ENCODE data around the gene SLC10A3. TPM values are rescaled to one million over a fixed set of nuclear protein-coding genes. Genes with fewer than 3 reads are reported as not detected.

Gene SLC10A3
- total RNA-seq, 1 donor from 2014 or later, result 13.9 TPM

GRCh38 chrX:154486396-154487207 is 3.8 kb downstream of the SLC10A3 start, which contains the start of gene UBL4A:
Gene UBL4A (minus strand): TSS chrX:154486615. CDS start chrX:154486584, 31 bp downstream.
- Mint-ChIP-seq H3K36me3 (ENCODE audit: low read depth, unreplicated experiment) (peaks cover 4% of the 10 kb centered on the region), H3K27ac (ENCODE audit: unreplicated experiment) (no peak within 1 kb of the TSS), H3K27me3 (ENCODE audit: unreplicated experiment) (peaks cover 2% of the 10 kb centered on the region), H3K9me3 (ENCODE audit: unreplicated experiment) (no peaks in the 10 kb centered on the region), H3K4me1 (ENCODE audit: unreplicated experiment) (peaks cover 7% of the 10 kb centered on the region), H3K4me3 (ENCODE audit: unreplicated experiment) (peak within 1 kb of the TSS; percentile 71)
- TF ChIP-seq, protein P1, sequence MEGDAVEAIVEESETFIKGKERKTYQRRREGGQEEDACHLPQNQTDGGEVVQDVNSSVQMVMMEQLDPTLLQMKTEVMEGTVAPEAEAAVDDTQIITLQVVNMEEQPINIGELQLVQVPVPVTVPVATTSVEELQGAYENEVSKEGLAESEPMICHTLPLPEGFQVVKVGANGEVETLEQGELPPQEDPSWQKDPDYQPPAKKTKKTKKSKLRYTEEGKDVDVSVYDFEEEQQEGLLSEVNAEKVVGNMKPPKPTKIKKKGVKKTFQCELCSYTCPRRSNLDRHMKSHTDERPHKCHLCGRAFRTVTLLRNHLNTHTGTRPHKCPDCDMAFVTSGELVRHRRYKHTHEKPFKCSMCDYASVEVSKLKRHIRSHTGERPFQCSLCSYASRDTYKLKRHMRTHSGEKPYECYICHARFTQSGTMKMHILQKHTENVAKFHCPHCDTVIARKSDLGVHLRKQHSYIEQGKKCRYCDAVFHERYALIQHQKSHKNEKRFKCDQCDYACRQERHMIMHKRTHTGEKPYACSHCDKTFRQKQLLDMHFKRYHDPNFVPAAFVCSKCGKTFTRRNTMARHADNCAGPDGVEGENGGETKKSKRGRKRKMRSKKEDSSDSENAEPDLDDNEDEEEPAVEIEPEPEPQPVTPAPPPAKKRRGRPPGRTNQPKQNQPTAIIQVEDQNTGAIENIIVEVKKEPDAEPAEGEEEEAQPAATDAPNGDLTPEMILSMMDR (IDR thresholded peaks at IDR 0.05; ENCODE audit: unreplicated experiment), result no peak
- DNase-seq (ENCODE audit: low spot score), result peak; percentile 10

DNA sequence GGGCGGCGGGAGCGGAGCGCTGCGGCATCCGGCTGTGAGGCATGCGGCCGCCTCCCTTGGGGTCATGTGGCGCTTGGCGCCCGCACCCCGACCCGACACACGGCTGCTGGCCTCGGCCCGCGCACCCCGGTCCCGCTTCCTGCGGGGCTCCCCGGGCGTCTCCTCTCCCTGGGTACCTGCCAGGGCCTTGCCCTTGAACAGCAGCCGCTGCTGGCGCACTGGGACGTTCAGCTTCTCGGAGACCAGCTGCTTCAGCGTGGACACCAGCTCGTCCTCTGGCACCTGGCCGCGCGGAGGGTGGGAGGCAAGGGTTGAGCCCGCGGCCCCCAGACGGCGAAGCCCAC is 4.4 kb downstream of the SLC10A3 start:
- peaks cover 4% of the 10 kb centered on the region for H3K36me3 Mint-ChIP-seq (ENCODE audit: low read depth, unreplicated experiment)
- H3K9me3 Mint-ChIP-seq (ENCODE audit: unreplicated experiment), result no peaks in the 10 kb centered on the region
- DNase-seq (ENCODE audit: low spot score), result no peak
- TF ChIP-seq, protein P1 (IDR thresholded peaks at IDR 0.05; ENCODE audit: unreplicated experiment), result no peak
- H3K27me3 Mint-ChIP-seq (ENCODE audit: unreplicated experiment), result peaks cover 2% of the 10 kb centered on the region
- H3K27ac Mint-ChIP-seq (ENCODE audit: unreplicated experiment), result no peak overlapping the region
- peaks cover 7% of the 10 kb centered on the region for H3K4me1 Mint-ChIP-seq (ENCODE audit: unreplicated experiment)
- H3K4me3 Mint-ChIP-seq (ENCODE audit: unreplicated experiment), result no peak overlapping the region

DNA sequence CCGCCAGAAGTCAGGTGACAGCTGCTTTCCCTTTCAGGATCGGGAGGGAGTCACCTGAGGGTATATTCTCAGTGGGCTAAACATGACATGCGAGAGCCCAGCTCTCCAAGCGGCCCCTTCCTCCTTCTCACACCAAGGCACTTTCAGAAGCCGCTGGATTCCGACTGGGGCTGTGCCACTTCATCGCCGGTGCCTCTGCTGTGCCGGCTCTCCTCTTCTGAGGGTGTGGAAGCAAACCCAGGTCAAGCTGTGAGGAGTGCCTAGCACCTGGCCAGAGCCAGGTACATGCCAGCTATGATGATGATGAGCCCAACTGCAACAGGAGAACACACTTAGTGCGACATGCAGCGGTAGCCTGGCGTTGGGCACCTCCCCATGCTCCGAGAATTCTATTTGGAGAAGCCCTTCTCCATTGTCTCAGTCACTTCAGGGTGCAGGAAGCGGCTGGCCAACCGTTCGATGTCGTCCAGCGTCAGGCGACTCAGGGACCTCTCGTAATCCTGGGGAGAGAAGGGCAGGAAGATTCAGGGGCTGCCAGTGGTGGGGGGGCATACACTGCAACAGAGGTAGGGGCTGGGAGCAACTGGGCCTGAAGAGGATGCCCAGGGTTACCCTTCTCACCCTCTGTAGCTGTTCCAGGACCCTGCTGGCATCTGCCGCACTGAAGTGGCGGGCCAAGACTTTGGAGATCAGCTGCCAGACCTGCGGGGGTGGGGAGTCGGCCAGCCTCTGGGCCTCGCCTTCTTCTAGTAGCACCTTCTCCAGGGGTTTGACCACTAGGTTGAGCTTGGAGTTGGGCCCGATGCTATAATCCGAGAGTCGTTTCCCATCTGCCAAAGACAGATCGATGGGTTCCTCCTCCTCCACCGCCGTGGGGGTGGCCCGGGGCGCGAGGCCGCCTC is 5.0 kb downstream of the SLC10A3 start:
- Mint-ChIP-seq H3K4me3 (ENCODE audit: unreplicated experiment) (peak overlapping the region; percentile 67), H3K27me3 (ENCODE audit: unreplicated experiment) (peaks cover 2% of the 10 kb centered on the region), H3K4me1 (ENCODE audit: unreplicated experiment) (peaks cover 7% of the 10 kb centered on the region), H3K9me3 (ENCODE audit: unreplicated experiment) (no peaks in the 10 kb centered on the region), H3K36me3 (ENCODE audit: low read depth, unreplicated experiment) (peaks cover 4% of the 10 kb centered on the region), H3K27ac (ENCODE audit: unreplicated experiment) (no peak overlapping the region)
- TF ChIP-seq, protein P1 (IDR thresholded peaks at IDR 0.05; ENCODE audit: unreplicated experiment), result no peak
- DNase-seq (ENCODE audit: low spot score), result no peak

- H3K9me3 Mint-ChIP-seq (ENCODE audit: unreplicated experiment), result no peaks in the 10 kb centered on the region
- peaks cover 2% of the 10 kb centered on the region for H3K27me3 Mint-ChIP-seq (ENCODE audit: unreplicated experiment)
- H3K4me3 Mint-ChIP-seq (ENCODE audit: unreplicated experiment), result no peak overlapping the region
- TF ChIP-seq, protein P1 (IDR thresholded peaks at IDR 0.05; ENCODE audit: unreplicated experiment), result no peak
- peaks cover 5% of the 10 kb centered on the region for H3K4me1 Mint-ChIP-seq (ENCODE audit: unreplicated experiment)
- no peak for DNase-seq (ENCODE audit: low spot score)
- peaks cover 4% of the 10 kb centered on the region for H3K36me3 Mint-ChIP-seq (ENCODE audit: low read depth, unreplicated experiment)
- no peak overlapping the region for H3K27ac Mint-ChIP-seq (ENCODE audit: unreplicated experiment)
Observed at GRCh38 chrX:154484255-154485149, 5.9 kb downstream of the SLC10A3 start.

Measured in endothelial cell (in vitro differentiated cells).